Astrocyte (in vitro differentiated cells and primary cell): ENCODE measurements around the gene SLC15A5.

Experiments
- EZH2 ChIP-seq: IDR thresholded peaks from 2 replicates; pipeline ENCODE4 v1.6.1; 2012; ENCODE audit warnings: mild to moderate bottlenecking, low read length, inconsistent platforms; ENCODE audit not compliant: insufficient read depth
- TF ChIP-seq, protein P1 (sequence below): IDR thresholded peaks from 2 replicates; pipeline ENCODE4 v1.5.1; 2011; ENCODE audit warnings: low read depth, mild to moderate bottlenecking, inconsistent platforms, low read length, moderate library complexity; ENCODE audit not compliant: insufficient read depth

GRCh38 chr12:16299403-16299802 is 21.9 kb upstream of the SLC15A5 start:
- TF ChIP-seq, protein P1, sequence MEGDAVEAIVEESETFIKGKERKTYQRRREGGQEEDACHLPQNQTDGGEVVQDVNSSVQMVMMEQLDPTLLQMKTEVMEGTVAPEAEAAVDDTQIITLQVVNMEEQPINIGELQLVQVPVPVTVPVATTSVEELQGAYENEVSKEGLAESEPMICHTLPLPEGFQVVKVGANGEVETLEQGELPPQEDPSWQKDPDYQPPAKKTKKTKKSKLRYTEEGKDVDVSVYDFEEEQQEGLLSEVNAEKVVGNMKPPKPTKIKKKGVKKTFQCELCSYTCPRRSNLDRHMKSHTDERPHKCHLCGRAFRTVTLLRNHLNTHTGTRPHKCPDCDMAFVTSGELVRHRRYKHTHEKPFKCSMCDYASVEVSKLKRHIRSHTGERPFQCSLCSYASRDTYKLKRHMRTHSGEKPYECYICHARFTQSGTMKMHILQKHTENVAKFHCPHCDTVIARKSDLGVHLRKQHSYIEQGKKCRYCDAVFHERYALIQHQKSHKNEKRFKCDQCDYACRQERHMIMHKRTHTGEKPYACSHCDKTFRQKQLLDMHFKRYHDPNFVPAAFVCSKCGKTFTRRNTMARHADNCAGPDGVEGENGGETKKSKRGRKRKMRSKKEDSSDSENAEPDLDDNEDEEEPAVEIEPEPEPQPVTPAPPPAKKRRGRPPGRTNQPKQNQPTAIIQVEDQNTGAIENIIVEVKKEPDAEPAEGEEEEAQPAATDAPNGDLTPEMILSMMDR = no peak
- no peak for TF ChIP-seq EZH2
